Activated naive CD8-positive, alpha-beta T cell treated with anti-CD3 and anti-CD28 coated beads, Interleukin-2, amount 10 ng/mL, durations not matched to agents 7 days and 5 days (primary cell): Measurements from ENCODE around the gene PRKG1. TPM values are rescaled to one million over a fixed set of nuclear protein-coding genes. Genes with fewer than 3 reads are reported as not detected.
"Not testable (repeated sequence)": the region's sequence is repeated elsewhere in the genome, so short reads cannot be mapped to it uniquely, and the experiment has no call there.

Experiments
- ATAC-seq: fragments of 150-1000 bp; cut with Tn5 transposase; one replicate; pipeline ENCODE4 v1.10.0; 2021; ENCODE audit warnings: low read depth, moderate library complexity
- POLR2A ChIA-PET: fragments of 350-600 bp; sonication (Branson Sonifier 250); formaldehyde crosslinking; loops from one replicate; lab custom pipeline; 2021; ENCODE audit warnings: antibody characterized with exemption; lab: Charles Lee
- DNase-seq: peaks from one replicate; pipeline ENCODE4 v3.0.0; 2021
- H3K27ac Mint-ChIP-seq: one replicate; pipeline ENCODE4 v1.8.0; 2022; ENCODE audit warnings: mild to moderate bottlenecking, mixed read lengths
- H3K27me3 Mint-ChIP-seq: one replicate; pipeline ENCODE4 v1.8.0; 2022; ENCODE audit warnings: mild to moderate bottlenecking, moderate library complexity, mixed read lengths
- H3K36me3 Mint-ChIP-seq: one replicate; pipeline ENCODE4 v1.8.0; 2021; ENCODE audit warnings: mild to moderate bottlenecking, mixed read lengths
- H3K4me1 Mint-ChIP-seq: one replicate; pipeline ENCODE4 v1.8.0; 2021; ENCODE audit warnings: mixed read lengths
- H3K4me3 Mint-ChIP-seq: one replicate; pipeline ENCODE4 v1.8.0; 2022; ENCODE audit warnings: mild to moderate bottlenecking, moderate library complexity, mixed read lengths
- H3K9me3 Mint-ChIP-seq: one replicate; pipeline ENCODE4 v1.8.0; 2021; ENCODE audit warnings: mixed read lengths
- total RNA-seq, 2 experiments: library from RNA; stranded (reverse); gene quantifications; one replicate each; pipeline ENCODE4 v1.2.3, GENCODE V29; 2021

The PRKG1 gene
- total RNA-seq, 2 experiments from 2014 or later = not detected

DNA sequence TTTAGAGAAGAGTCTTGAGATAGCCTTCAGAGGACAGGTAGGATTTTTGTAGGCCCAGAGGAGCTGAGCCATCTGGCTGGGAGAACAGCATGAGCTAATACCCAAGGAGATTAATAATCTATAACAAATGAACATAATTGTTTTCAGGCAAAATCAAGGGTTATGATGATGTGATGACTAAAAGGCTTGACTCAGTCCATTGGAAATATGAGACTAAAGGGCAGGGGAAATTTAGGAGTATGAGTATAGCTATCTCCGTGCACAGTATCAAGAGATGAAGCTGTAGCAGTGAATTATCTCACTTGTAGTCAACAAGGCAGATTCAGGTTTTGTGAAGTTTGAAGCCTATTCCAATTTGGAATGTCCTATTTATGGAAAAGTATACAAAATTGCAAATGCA is 585.1 kb downstream of the PRKG1 start:
- Mint-ChIP-seq H3K36me3 (no peaks in the 10 kb centered on the region), H3K4me3 (no peak overlapping the region), H3K27me3 (peaks cover 14% of the 10 kb centered on the region), H3K4me1 (no peaks in the 10 kb centered on the region), H3K27ac (no peak overlapping the region), H3K9me3 (no peaks in the 10 kb centered on the region)
- ATAC-seq = no peak
- POLR2A ChIA-PET = no interaction called here
- no peak for DNase-seq

GRCh38 chr10:51663086-51663485 is 588.8 kb downstream of the PRKG1 start:
- Mint-ChIP-seq H3K9me3 (no peaks in the 10 kb centered on the region), H3K27me3 (peaks cover 12% of the 10 kb centered on the region), H3K4me3 (no peak overlapping the region), H3K27ac (no peak overlapping the region), H3K4me1 (no peaks in the 10 kb centered on the region), H3K36me3 (no peaks in the 10 kb centered on the region)
- no peak for ATAC-seq
- POLR2A ChIA-PET = no interaction called here
- DNase-seq = no peak

GRCh38 chr10:51666456-51666855 is 592.2 kb downstream of the PRKG1 start:
- POLR2A ChIA-PET = no interaction called here
- no peak for DNase-seq
- no peaks in the 10 kb centered on the region for H3K9me3 Mint-ChIP-seq
- no peak overlapping the region for H3K27ac Mint-ChIP-seq
- H3K4me1 Mint-ChIP-seq = no peaks in the 10 kb centered on the region
- no peaks in the 10 kb centered on the region for H3K36me3 Mint-ChIP-seq
- no peak overlapping the region for H3K4me3 Mint-ChIP-seq
- ATAC-seq = no peak
- H3K27me3 Mint-ChIP-seq = peaks cover 3% of the 10 kb centered on the region

DNA sequence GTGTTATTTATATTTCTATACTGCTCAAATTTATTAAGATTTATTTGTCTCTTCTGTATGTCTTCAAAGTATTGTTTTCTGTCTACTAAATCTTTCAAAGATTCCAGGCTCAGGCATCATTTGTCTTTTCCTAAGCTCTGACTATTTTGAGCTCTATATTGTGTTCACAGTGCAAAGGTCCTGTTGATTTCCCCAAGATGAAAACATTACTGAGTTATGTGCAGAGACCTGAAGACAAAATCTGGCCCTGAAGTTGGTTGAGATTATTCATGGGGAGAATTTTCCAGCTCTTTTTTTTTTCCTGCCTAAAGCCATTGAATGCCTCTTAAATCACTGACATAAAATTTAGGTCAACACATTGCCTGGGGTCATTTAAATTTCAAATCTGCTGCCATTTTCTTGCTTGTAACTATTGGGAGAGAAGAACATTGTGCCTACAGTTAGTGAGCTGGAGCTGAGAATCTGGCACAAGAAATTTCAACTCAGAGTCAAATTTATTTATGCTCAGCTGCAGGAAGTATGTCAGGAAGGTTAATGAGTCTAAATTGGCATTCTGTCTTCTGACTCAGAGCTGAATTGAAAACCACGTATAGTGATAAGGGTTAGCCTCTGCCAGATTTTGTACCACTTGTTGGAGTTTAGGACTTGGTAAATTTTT is 593.5 kb downstream of the PRKG1 start:
- Mint-ChIP-seq H3K4me3 (no peak overlapping the region), H3K27me3 (peaks cover 3% of the 10 kb centered on the region), H3K9me3 (no peaks in the 10 kb centered on the region), H3K4me1 (no peaks in the 10 kb centered on the region), H3K27ac (no peak overlapping the region), H3K36me3 (no peaks in the 10 kb centered on the region)
- no peak for DNase-seq
- POLR2A ChIA-PET = no interaction called here
- ATAC-seq = no peak

GRCh38 chr10:51668336-51668689 is 594.0 kb downstream of the PRKG1 start:
- POLR2A ChIA-PET = no interaction called here
- no peak for ATAC-seq
- Mint-ChIP-seq H3K4me1 (no peaks in the 10 kb centered on the region), H3K27me3 (peaks cover 3% of the 10 kb centered on the region), H3K4me3 (no peak overlapping the region), H3K27ac (no peak overlapping the region), H3K9me3 (no peaks in the 10 kb centered on the region), H3K36me3 (no peaks in the 10 kb centered on the region)
- no peak for DNase-seq

DNA sequence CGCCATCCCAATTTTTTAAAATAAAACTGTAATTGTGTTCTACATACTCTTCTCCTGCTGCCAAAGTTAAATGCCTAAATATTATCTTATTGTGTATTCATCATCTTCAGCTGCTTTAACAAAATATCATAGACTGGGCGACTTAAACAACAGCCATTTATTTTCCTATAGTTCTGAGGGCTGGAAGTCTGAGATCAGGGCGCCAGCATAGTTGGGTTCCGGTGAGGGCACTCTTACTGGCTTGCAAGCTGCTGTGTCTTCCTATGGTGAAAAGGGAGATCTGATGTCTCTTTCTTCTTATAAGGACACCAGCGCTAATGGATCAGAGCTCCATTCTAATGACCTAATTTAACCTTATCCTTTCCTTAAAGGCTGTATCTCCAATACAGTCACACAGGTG is 594.8 kb downstream of the PRKG1 start:
- no peak overlapping the region for H3K27ac Mint-ChIP-seq
- POLR2A ChIA-PET = no interaction called here
- no peak for ATAC-seq
- no peak overlapping the region for H3K4me3 Mint-ChIP-seq
- H3K27me3 Mint-ChIP-seq = peaks cover 3% of the 10 kb centered on the region
- no peaks in the 10 kb centered on the region for H3K36me3 Mint-ChIP-seq
- no peaks in the 10 kb centered on the region for H3K9me3 Mint-ChIP-seq
- no peaks in the 10 kb centered on the region for H3K4me1 Mint-ChIP-seq
- DNase-seq = no peak

DNA sequence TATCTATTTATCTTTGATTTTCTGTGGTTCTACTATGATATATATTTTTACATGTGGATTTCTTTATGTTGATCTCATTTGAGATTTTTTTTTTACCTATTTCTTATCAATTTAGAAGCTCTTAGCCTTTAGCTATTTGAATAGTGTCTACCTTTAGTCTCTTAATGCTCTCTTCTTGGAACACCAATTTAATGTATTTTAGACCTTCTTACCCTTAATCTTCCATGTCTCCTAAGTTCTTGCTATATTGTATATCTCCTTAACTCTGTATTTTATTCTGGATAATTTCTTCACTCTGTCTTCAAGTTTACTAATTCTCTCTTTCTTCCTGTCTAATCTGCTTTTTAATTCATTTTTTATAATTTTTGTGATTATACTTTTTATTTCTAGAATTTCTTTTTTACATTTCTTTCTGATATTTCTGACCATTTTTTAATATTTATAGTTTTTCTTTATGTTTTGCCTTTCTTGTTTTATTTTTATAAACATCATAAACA is 597.8 kb downstream of the PRKG1 start:
- Mint-ChIP-seq H3K27me3 (no peaks in the 10 kb centered on the region), H3K9me3 (no peaks in the 10 kb centered on the region), H3K36me3 (no peaks in the 10 kb centered on the region), H3K4me3 (no peak overlapping the region), H3K4me1 (no peaks in the 10 kb centered on the region), H3K27ac (no peak overlapping the region)
- POLR2A ChIA-PET = no interaction called here
- ATAC-seq = no peak
- DNase-seq = no peak

- ATAC-seq (no peak), DNase-seq (no peak)
- Mint-ChIP-seq H3K9me3 (no peaks in the 10 kb centered on the region), H3K4me1 (no peaks in the 10 kb centered on the region), H3K27me3 (no peaks in the 10 kb centered on the region), H3K27ac (no peak overlapping the region), H3K4me3 (no peak overlapping the region), H3K36me3 (no peaks in the 10 kb centered on the region)
- POLR2A ChIA-PET = no interaction called here
Measured at GRCh38 chr10:51675088-51675487, 600.8 kb downstream of the PRKG1 start.

DNA sequence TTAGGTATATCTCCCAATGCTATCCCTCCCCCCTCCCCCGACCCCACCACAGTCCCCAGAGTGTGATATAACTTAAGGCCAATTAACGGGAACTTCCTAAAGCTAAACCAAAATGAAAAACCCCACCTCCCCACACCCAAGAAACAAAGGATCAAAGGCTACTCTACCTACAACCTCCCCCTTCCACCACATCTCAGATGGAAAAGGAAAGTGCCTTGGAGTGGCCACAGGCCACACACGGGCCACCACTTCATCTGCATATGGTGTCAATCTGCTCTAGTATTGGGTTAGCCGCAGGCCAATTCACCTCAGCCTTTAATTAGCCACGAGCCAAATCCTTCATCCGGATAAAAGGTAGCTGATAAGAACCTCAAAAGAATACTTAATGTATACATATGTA is 605.6 kb downstream of the PRKG1 start:
- Mint-ChIP-seq H3K4me1 (no peaks in the 10 kb centered on the region), H3K27ac (no peak overlapping the region), H3K9me3 (no peaks in the 10 kb centered on the region), H3K36me3 (no peaks in the 10 kb centered on the region), H3K27me3 (no peaks in the 10 kb centered on the region), H3K4me3 (no peak overlapping the region)
- POLR2A ChIA-PET = no interaction called here
- DNase-seq (no peak), ATAC-seq (no peak)

DNA sequence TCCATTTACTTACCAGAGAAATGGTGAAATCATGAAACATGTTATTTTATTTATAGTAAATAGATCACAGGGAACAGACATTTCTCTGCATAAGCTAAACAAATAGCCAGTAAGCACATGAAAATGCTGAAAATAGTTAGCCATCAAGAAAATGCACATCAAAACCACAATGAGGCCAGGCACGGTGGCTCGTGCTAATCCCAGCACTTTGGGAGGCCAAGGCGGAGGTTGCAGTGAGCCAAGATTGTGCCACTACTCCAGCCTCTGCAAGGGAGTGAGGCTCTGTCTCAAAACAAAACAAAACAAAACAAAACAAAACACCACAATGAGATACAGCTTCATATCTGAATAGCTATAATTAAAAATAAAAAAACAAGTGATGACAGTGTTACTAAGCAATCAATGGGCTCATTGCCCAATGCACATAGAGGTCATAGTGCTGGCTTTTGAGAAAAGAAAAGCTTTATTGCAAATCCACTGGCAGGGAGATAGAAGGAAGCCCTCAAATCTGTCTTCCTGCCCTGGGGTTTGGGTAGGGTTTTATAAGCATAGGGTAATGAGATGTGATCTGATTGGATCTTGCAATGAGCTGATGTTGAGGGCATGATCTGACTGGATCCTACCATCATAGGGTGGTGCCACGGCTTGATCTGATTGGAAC is 608.9 kb downstream of the PRKG1 start:
- H3K4me1 Mint-ChIP-seq = no peaks in the 10 kb centered on the region
- ATAC-seq (no peak), DNase-seq (no peak)
- no peak overlapping the region for H3K27ac Mint-ChIP-seq
- POLR2A ChIA-PET = no interaction called here
- no peak overlapping the region for H3K4me3 Mint-ChIP-seq
- H3K27me3 Mint-ChIP-seq = peaks cover 3% of the 10 kb centered on the region
- H3K9me3 Mint-ChIP-seq = no peaks in the 10 kb centered on the region
- H3K36me3 Mint-ChIP-seq = no peaks in the 10 kb centered on the region

- peaks cover 5% of the 10 kb centered on the region for H3K9me3 Mint-ChIP-seq
- H3K36me3 Mint-ChIP-seq = no peaks in the 10 kb centered on the region
- peaks cover 9% of the 10 kb centered on the region for H3K27me3 Mint-ChIP-seq
- no peak for ATAC-seq
- H3K27ac Mint-ChIP-seq = no peak overlapping the region
- H3K4me1 Mint-ChIP-seq = no peaks in the 10 kb centered on the region
- H3K4me3 Mint-ChIP-seq = no peak overlapping the region
- POLR2A ChIA-PET = no interaction called here
- no peak for DNase-seq
Measured at GRCh38 chr10:51685768-51686167, 611.5 kb downstream of the PRKG1 start.

DNA sequence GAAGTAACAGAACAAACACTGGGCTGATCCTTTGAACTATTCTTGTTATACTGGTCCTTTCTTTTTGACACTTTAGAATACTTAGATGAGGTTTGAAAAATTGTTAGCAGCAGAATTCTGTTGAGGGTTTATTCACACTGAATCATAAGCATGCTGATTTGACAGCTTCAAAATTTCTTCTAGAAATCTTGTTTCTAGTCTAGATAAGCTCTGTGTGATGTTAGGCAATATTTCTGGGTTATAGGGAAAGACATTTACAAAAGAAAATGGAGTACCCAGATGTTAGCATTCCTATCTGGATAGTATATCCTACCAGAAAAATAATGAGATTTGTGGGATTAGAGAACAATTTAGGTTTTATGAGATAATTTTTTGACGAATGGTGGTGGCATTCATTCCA is 613.0 kb downstream of the PRKG1 start:
- no peaks in the 10 kb centered on the region for H3K36me3 Mint-ChIP-seq

DNA sequence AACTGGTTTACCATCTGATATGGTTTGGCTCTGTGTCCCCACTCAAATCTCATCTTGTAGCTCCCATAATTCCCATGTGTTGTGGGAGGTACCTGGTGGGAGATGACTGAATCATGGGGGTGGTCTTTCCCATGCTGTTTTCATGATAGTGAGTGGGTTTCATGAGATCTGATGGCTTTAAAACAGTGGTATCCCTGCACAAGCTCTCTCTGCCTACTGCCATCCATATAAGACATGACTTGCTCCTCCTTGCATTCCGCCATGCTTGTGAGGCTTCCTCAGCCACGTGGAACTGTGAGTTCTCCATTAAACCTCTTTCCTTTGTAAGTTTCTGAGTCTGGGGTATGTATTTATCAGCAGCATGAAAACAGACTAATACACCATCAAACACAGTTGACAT is 614.5 kb downstream of the PRKG1 start:
- DNase-seq, H3K4me1 Mint-ChIP-seq, H3K9me3 Mint-ChIP-seq, ATAC-seq, H3K4me3 Mint-ChIP-seq, POLR2A ChIA-PET, H3K27ac Mint-ChIP-seq, H3K36me3 Mint-ChIP-seq, H3K27me3 Mint-ChIP-seq: not testable (repeated sequence)

More for the DNA sequence above, 613.0 kb downstream of the PRKG1 start:
- no peak overlapping the region for H3K27ac Mint-ChIP-seq
- POLR2A ChIA-PET = no interaction called here
- H3K9me3 Mint-ChIP-seq = peaks cover 5% of the 10 kb centered on the region
- no peak for ATAC-seq
- no peak overlapping the region for H3K4me3 Mint-ChIP-seq
- H3K27me3 Mint-ChIP-seq = peaks cover 9% of the 10 kb centered on the region
- DNase-seq = no peak
- no peaks in the 10 kb centered on the region for H3K4me1 Mint-ChIP-seq

GRCh38 chr10:51689536-51689935 is 615.2 kb downstream of the PRKG1 start:
- DNase-seq = no peak
- H3K4me3 Mint-ChIP-seq = no peak overlapping the region
- no peak overlapping the region for H3K27ac Mint-ChIP-seq
- peaks cover 5% of the 10 kb centered on the region for H3K9me3 Mint-ChIP-seq
- POLR2A ChIA-PET = no interaction called here
- no peak for ATAC-seq
- peaks cover 9% of the 10 kb centered on the region for H3K27me3 Mint-ChIP-seq
- H3K36me3 Mint-ChIP-seq = peaks cover 2% of the 10 kb centered on the region
- H3K4me1 Mint-ChIP-seq = no peaks in the 10 kb centered on the region
